Epithelial cell of proximal tubule (primary cell): ENCODE data around the gene DUSP1. TPM values are rescaled to one million over a fixed set of nuclear protein-coding genes. Genes with fewer than 3 reads are reported as not detected.

ENCODE experiments used
- DNase-seq: peaks from one replicate; pipeline ENCODE4 v3.0.0-alpha.2; 2011; ENCODE audit warnings: low read depth
- H3K4me3 ChIP-seq: 2 replicates; pipeline ENCODE4 v1.5.1; 2011; ENCODE audit warnings: low read depth, mild to moderate bottlenecking, low read length
- total RNA-seq: library from RNA; depleted of rRNA; stranded (reverse); fragments of >200 nt; gene quantifications from 2 replicates; pipeline ENCODE4 v1.2.3, GENCODE V29; 2015
- TF ChIP-seq, protein P1 (sequence below): conservative IDR thresholded peaks from 2 replicates; pipeline ENCODE4 v1.5.1; 2012; ENCODE audit warnings: low read depth, mild to moderate bottlenecking, low read length

Gene DUSP1
- total RNA-seq, 1 donor from 2014 or later, result 215 TPM

DNA sequence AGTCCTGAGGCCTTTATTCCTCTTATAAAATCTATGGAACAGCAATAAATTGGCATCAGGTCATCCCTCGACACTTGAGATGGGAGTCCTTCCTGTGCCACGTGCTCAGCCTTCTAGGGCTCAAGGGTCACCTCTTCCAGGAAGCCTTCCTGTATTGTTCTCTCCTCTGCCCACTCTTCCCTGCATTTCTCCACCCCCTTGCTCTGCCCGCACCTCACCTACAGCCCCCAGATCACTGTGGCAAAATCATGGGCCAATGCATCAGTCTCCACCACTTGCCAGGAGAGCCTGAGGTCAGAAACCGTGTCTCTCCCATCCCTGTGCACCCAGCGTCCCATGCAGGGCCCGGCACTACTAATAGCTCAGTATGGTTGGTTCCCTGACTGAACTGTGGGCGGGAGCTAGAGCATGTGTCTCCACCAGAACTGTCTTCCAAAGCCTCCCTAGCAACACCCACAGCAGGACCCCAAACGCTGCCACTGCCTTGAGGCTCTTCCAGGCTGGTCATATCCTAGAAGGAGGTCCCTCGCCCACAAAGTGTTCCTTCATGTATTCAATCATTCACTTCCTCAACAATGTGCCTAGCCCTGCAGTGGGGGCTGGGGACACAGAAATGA is 13.5 kb downstream of the DUSP1 start:
- no peak overlapping the region for H3K4me3 ChIP-seq
- TF ChIP-seq, protein P1, sequence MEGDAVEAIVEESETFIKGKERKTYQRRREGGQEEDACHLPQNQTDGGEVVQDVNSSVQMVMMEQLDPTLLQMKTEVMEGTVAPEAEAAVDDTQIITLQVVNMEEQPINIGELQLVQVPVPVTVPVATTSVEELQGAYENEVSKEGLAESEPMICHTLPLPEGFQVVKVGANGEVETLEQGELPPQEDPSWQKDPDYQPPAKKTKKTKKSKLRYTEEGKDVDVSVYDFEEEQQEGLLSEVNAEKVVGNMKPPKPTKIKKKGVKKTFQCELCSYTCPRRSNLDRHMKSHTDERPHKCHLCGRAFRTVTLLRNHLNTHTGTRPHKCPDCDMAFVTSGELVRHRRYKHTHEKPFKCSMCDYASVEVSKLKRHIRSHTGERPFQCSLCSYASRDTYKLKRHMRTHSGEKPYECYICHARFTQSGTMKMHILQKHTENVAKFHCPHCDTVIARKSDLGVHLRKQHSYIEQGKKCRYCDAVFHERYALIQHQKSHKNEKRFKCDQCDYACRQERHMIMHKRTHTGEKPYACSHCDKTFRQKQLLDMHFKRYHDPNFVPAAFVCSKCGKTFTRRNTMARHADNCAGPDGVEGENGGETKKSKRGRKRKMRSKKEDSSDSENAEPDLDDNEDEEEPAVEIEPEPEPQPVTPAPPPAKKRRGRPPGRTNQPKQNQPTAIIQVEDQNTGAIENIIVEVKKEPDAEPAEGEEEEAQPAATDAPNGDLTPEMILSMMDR, result no peak
- no peak for DNase-seq

DNA sequence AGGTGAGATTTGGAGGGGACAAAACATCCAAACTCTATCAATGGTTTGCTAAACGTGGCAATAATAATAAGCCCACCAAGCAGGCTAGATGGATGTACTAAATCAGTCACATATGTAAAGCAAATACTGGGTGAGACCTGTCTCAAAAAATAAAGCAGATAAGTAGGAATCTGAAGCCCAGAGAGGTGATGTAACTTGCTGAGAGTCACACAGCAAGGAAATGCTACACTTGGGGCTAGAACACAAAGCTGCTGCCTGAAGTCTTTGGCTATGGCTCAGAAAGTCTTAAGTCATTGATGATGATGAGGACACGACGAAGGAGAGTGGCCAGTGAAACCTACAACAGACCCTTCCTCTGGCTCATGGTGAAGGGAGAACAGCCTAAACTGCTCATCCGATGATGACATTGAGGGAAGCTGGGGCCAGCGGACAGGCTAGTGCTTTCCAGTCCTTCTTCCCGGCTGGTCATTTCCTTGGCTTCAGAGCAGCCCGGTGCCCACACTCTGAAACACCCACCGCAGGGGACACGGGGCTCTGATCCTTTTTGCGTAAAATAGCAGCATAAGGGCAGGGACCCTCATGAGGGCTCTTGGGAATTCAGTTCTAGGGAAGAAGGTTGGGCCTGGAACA is 14.1 kb downstream of the DUSP1 start:
- DNase-seq, result no peak
- TF ChIP-seq, protein P1, result no peak
- no peak overlapping the region for H3K4me3 ChIP-seq

DNA sequence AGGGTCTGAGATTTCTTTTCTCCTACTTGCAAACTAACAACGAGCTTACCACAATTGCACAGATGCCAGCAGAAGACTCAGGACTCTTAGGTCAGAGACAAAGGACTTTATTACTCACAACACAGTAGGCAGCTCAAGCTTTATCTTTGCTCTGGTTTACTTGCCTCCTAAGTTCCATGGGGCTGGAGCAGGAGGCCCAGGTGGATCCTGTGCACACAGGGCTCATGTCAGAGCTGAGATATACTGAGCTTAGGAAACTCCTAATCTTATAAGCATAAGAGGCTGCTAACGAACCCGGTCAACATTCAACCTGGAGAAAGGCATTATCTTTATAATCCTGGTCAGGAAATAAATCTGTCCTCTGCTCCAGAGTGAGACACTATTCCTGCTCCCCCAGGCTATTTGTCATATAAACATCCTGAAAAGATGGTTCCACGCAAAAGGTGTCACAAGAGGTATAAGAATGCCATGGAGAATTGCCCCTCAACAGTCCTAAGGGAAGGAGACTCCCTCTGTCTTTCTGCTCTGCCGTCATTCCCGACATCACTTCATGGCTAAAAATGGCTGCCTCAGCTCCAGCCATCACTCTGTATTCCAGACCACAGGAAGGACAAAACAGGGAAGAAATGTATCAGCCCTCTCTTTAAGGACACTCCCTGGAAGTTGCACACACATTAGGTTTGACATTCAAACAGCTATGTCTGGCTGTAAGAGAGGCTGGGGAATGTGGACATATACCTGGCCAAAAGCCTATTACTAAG is 16.2 kb downstream of the DUSP1 start:
- no peak for DNase-seq
- no peak overlapping the region for H3K4me3 ChIP-seq
- TF ChIP-seq, protein P1, result no peak

DNA sequence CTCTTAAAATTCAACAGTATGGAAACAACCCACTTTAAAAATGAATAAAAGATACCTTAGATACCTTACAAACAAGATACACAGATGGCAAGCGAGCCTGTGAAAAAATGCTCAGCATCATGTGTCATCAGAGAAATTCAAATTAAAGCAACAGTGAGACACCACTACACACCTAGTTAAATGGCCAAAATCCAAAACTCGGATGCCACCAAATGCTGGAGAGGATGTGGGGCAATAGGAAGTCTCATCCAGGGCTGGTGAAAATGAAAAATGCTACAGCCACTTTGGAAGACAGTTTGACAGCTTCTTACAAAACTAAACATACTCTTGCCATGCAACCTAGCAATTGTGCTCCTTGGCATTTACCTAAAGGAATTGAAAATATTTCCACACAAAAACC is 17.9 kb downstream of the DUSP1 start:
- H3K4me3 ChIP-seq, result no peak overlapping the region
- DNase-seq, result no peak
- TF ChIP-seq, protein P1, result no peak

DNA sequence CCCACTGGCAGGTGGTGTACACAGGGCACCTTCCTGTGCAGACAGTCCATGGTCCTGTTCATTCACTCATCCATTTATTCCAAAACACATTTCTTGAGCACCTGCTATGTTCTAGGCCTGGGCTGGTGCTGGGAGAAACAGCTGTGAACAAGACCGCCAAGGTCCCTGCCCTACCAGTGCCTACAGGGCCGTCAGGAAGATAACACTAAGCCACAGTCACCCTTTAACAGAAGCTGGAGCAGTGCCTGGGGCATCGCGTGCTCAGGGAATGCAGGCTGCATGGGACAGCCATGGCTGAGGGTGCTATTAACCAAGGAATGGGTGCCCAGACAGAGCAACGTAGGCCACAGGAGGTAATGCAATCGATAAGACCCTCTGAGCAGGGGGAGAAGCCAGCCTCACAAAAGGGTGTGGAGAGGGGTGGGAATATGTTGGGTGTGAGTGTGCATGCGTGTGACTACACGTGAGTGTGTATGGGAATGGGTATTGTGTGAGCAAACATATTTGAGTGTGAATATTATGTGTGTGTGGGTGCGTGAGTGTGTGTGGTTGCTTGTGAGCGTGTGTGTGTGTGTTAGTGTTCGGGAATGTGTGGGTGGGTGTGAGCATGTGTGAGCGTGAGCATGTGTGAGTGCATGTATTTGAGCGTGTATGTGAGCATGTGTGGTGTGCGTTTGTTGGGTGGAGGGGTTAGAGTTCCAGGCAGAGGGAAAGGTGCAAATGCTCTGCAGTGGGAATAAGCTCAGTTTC is 19.1 kb downstream of the DUSP1 start:
- no peak for DNase-seq
- TF ChIP-seq, protein P1, result no peak
- no peak overlapping the region for H3K4me3 ChIP-seq

DNA sequence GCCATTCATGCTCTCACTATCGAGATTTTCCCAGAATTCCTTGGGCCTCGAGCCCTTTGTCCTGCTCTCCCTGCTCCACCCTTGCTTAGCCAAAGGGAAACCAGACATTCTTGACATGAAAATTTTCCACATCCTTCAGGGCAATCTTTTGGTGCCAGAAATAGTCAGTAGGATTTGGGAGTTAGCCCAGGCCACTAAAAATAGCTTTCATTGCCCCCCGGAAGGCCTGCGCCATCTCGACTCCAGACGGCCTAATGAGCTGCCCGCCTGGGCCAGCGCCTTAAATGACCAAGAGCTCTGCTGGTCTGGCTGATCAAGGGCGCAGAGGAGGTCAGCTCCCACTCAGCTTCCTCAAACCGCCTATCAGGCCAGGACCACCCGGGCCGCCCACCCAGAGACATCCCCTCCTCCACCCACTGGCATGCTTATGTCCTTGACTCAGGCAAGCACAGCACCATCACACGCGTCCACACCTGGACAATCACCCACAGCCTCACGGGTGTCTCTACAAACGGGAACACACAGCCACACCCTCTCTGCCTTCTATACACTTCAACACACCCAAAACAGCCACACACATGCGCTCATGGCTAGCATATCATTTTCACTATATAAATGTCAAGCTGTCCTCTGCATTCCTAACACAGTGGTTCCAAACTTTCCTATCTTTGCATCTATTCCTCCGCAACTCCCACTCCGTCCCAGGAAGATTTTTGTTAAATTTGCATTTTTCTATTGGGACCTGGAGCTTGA is 20.9 kb downstream of the DUSP1 start:
- no peak overlapping the region for H3K4me3 ChIP-seq
- no peak for DNase-seq
- TF ChIP-seq, protein P1, result no peak
